PC-9 (cell line): Measurements from ENCODE around the gene RNF212.

Source experiments
- CTCF ChIP-seq: fragments of 200-600 bp; sonication (generic); conservative IDR thresholded peaks from 2 replicates; pipeline ENCODE4 v1.6.1; 2017; ENCODE audit warnings: mixed run types, antibody characterized with exemption, mild to moderate bottlenecking, moderate library complexity
- EZH2 ChIP-seq: fragments of 200-600 bp; sonication (generic); IDR thresholded peaks from 2 replicates; pipeline ENCODE4 v1.8.0; 2017; ENCODE audit warnings: antibody characterized with exemption, low read depth

GRCh38 chr4:1022739-1023066 is 90.7 kb downstream of the RNF212 start:
- TF ChIP-seq CTCF = no peak
- no peak for TF ChIP-seq EZH2
